ENCODE results near the gene CARD14. TPM values are rescaled to one million over a fixed set of nuclear protein-coding genes. Genes with fewer than 3 reads are reported as not detected.

CARD14 gene
- total RNA-seq, 3 donors from 2014 or later (not counting 1 experiment from before 2014, with no cell fraction given): 0.12 to 0.38 TPM; not detected in 1

GRCh38 chr17:80229011-80229410 is 59.2 kb downstream of the CARD14 start:
- Mint-ChIP-seq H3K4me3 (no peak overlapping the region), H3K27ac (no peak overlapping the region), H3K9me3 (peaks cover 0 to 6% of the 10 kb centered on the region in 2 donors), H3K27me3 (ENCODE audit: low read depth in 2 of 2) (no peaks in the 10 kb centered on the region), H3K4me1 (peaks cover 0 to 4% of the 10 kb centered on the region in 2 donors), H3K36me3 (peaks cover 9% of the 10 kb centered on the region)
- TF ChIP-seq CTCF (IDR thresholded peaks at IDR 0.05): no peak
- Histone ChIP-seq H3K27me3 (ENCODE audit: control insufficient read depth, insufficient read depth, low read length) (no peaks in the 10 kb centered on the region), H3K9me3 (ENCODE audit: control insufficient read depth, insufficient read depth, low read length) (peaks cover 18% of the 10 kb centered on the region), H3K27ac (ENCODE audit: low read length) (no peak overlapping the region), H3K36me3 (ENCODE audit: control insufficient read depth, insufficient read depth, low read length) (peaks cover 3% of the 10 kb centered on the region), H3K4me1 (ENCODE audit: control insufficient read depth, insufficient read depth, low read length) (no peaks in the 10 kb centered on the region), H3K4me3 (ENCODE audit: low read length) (no peak overlapping the region)
- ATAC-seq (no peak), DNase-seq (no peak)
- WGBS (ENCODE audit: insufficient coverage): 81% methylated on average over 4 of the region's 4 CpGs
- intact Hi-C loops (cut with micrococcal nuclease): no loop called here

- Mint-ChIP-seq H3K36me3 (peaks cover 15% of the 10 kb centered on the region), H3K4me1 (no peaks in the 10 kb centered on the region), H3K9me3 (peaks cover 0 to 4% of the 10 kb centered on the region in 2 donors), H3K27me3 (ENCODE audit: low read depth in 2 of 2) (no peaks in the 10 kb centered on the region), H3K27ac (no peak overlapping the region), H3K4me3 (no peak overlapping the region)
- Histone ChIP-seq H3K4me3 (ENCODE audit: low read length) (no peak overlapping the region), H3K36me3 (ENCODE audit: control insufficient read depth, insufficient read depth, low read length) (peaks cover 7% of the 10 kb centered on the region), H3K4me1 (ENCODE audit: control insufficient read depth, insufficient read depth, low read length) (no peaks in the 10 kb centered on the region), H3K9me3 (ENCODE audit: control insufficient read depth, insufficient read depth, low read length) (peaks cover 19% of the 10 kb centered on the region), H3K27me3 (ENCODE audit: control insufficient read depth, insufficient read depth, low read length) (no peaks in the 10 kb centered on the region), H3K27ac (ENCODE audit: low read length) (no peak overlapping the region)
- WGBS (ENCODE audit: insufficient coverage): no CpG with 5 or more reads among the region's 1 CpG
- DNase-seq (no peak), ATAC-seq (no peak)
- intact Hi-C loops (cut with micrococcal nuclease): no loop called here
- no peak for TF ChIP-seq CTCF (IDR thresholded peaks at IDR 0.05)
Measured at GRCh38 chr17:80232438-80232837, 62.6 kb downstream of the CARD14 start.

- DNase-seq (no peak), ATAC-seq (no peak)
- no peaks in the 10 kb centered on the region for H3K4me1 ChIP-seq (ENCODE audit: control insufficient read depth, insufficient read depth, low read length)
- H3K36me3 Mint-ChIP-seq: peaks cover 15% of the 10 kb centered on the region
- 100% methylated on average over 3 of the region's 3 CpGs for WGBS (ENCODE audit: insufficient coverage)
- H3K36me3 ChIP-seq (ENCODE audit: control insufficient read depth, insufficient read depth, low read length): peaks cover 9% of the 10 kb centered on the region
- intact Hi-C loops (cut with micrococcal nuclease): no loop called here
- peaks cover 0 to 4% of the 10 kb centered on the region in 2 donors for H3K9me3 Mint-ChIP-seq
- H3K27me3 Mint-ChIP-seq (ENCODE audit: low read depth in 2 of 2): no peaks in the 10 kb centered on the region
- no peaks in the 10 kb centered on the region for H3K27me3 ChIP-seq (ENCODE audit: control insufficient read depth, insufficient read depth, low read length)
- no peak for TF ChIP-seq CTCF (IDR thresholded peaks at IDR 0.05)
- no peak overlapping the region for H3K27ac Mint-ChIP-seq
- no peak overlapping the region for H3K4me3 ChIP-seq (ENCODE audit: low read length)
- no peak overlapping the region for H3K4me3 Mint-ChIP-seq
- H3K9me3 ChIP-seq (ENCODE audit: control insufficient read depth, insufficient read depth, low read length): peaks cover 19% of the 10 kb centered on the region
- H3K27ac ChIP-seq (ENCODE audit: low read length): no peak overlapping the region
- no peaks in the 10 kb centered on the region for H3K4me1 Mint-ChIP-seq
Measured at GRCh38 chr17:80233202-80233601, 63.4 kb downstream of the CARD14 start.

GRCh38 chr17:80236911-80237310 is 67.1 kb downstream of the CARD14 start:
- TF ChIP-seq CTCF (IDR thresholded peaks at IDR 0.05): no peak
- H3K9me3 Mint-ChIP-seq: peaks cover 0 to 4% of the 10 kb centered on the region in 2 donors
- H3K27ac Mint-ChIP-seq: no peak overlapping the region
- no peaks in the 10 kb centered on the region for H3K4me1 ChIP-seq (ENCODE audit: control insufficient read depth, insufficient read depth, low read length)
- peaks cover 19% of the 10 kb centered on the region for H3K9me3 ChIP-seq (ENCODE audit: control insufficient read depth, insufficient read depth, low read length)
- ATAC-seq: no peak
- peaks cover 6% of the 10 kb centered on the region for H3K36me3 ChIP-seq (ENCODE audit: control insufficient read depth, insufficient read depth, low read length)
- H3K4me3 ChIP-seq (ENCODE audit: low read length): no peak overlapping the region
- no peak overlapping the region for H3K4me3 Mint-ChIP-seq
- no peaks in the 10 kb centered on the region for H3K27me3 Mint-ChIP-seq (ENCODE audit: low read depth in 2 of 2)
- no peak overlapping the region for H3K27ac ChIP-seq (ENCODE audit: low read length)
- H3K27me3 ChIP-seq (ENCODE audit: control insufficient read depth, insufficient read depth, low read length): no peaks in the 10 kb centered on the region
- DNase-seq: no peak
- WGBS (ENCODE audit: insufficient coverage): 94% methylated on average over 17 of the region's 17 CpGs
- peaks cover 15% of the 10 kb centered on the region for H3K36me3 Mint-ChIP-seq
- no peaks in the 10 kb centered on the region for H3K4me1 Mint-ChIP-seq
- intact Hi-C loops (cut with micrococcal nuclease): no loop called here
